Lower leg skin (tissue), 4 donors: Measurements from ENCODE around the gene ZNF444. TPM values are rescaled to one million over a fixed set of nuclear protein-coding genes. Genes with fewer than 3 reads are reported as not detected.

Source experiments
- DNase-seq, 2 donors: peaks; one replicate each; pipeline ENCODE4 v3.0.0-alpha.2; 2019; ENCODE audit warnings: low spot score in 2 of 2
- H3K4me3 ChIP-seq: fragments of 200-600 bp; sonication (generic); 2 replicates; pipeline ENCODE4 v1.5.1; 2017; ENCODE audit warnings: mild to moderate bottlenecking, low read depth; ENCODE audit not compliant: poor library complexity, severe bottlenecking
- POLR2A ChIP-seq, 2 donors: fragments of 450-650 bp; IDR thresholded peaks; one replicate each; pipeline ENCODE4 v1.6.1; 2016 to 2017; ENCODE audit warnings: antibody characterized with exemption in 2 of 2, mild to moderate bottlenecking in 1 of 2, moderate library complexity in 1 of 2
- WGBS, 2 donors: methylation state at CpG; one replicate each; pipeline ENCODE4 v1.1.5; 2018; 5-methylcytosine and 5-hydroxymethylcytosine counted together
- intact Hi-C: fragments of 100-400 bp; cut with DNase I; formaldehyde crosslinking; loops from one replicate; pipeline ENCODE4 v1.15.0; 2023; ENCODE audit warnings: low total_unique reads
- total RNA-seq, 4 donors: library from RNA; depleted of rRNA; stranded (reverse); fragments of >200 nt; gene quantifications; one replicate each; pipeline ENCODE4 v1.1.0, GENCODE V29; 2016
- TF ChIP-seq, protein P1 (sequence below), 3 donors: fragments of 450-650 bp; IDR thresholded peaks; one replicate each; pipeline ENCODE4 v1.5.1; 2016; ENCODE audit warnings: antibody characterized with exemption in 3 of 3, mild to moderate bottlenecking in 3 of 3, moderate library complexity in 2 of 3

Gene ZNF444
- total RNA-seq, 4 donors from 2014 or later, result 22.1 to 39.5 (median 30.6) TPM

DNA sequence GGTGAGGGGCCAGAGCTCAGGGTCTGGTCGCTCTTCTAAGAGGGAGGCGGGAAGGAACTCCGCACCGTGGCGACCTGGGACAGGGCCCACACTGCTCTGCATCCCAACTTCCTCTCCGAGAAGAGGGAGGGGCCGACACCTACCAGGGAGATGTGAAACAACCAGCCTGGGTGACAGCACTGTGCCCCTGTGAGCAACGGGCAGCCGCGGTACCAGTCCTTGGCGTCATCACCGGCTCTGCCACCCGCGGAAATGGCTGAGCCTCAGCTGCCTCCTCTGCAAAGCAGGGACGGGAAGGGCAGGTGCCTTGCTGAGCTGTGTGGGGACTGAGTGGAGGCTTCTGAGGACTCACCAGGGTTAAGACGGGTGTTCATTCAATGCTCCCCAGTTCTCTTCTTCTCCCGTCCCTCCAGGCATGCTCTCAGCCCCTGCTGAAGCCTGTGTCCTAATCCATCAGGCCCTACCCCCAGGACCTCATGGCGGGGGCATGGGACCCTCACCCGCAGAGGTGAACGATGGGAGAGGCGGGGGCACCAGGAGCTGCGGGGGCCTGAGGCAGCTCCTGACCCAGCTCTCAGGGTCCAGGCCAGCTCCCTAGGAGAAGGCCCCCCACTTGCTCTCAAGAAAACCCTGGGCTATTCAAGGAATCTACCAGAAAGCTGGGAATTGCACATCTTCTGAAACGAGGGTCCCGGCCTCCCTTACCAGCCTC lies 29.3 kb upstream of the ZNF444 start:
- WGBS, 2 donors, result 54 to 66% methylated on average over 24 of the region's 24 CpGs

DNA sequence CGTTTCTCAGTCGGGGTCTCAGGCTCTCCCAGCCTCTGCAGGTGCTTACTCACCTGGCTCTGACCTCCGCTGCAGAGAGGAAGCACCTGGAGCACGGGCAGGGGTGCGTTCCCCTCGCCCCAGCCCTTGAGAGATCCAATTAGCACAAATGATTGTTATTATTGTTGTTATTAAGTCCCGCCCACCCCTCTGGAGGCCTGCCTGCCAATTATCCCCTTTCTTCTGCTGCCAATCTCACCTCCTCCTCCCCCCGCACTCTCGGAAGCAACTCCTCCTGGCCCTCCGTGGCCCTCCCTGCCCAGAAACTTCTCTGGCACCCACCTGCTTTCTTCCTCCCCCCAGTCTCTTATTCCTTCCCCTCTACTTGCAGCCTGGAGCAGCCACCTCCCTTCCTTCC lies 28.8 kb upstream of the ZNF444 start:
- intact Hi-C loops, result no loop called here
- no peak overlapping the region for H3K4me3 ChIP-seq
- WGBS, 2 donors, result 45 to 47% methylated on average over 10 of the region's 10 CpGs
- no peak for TF ChIP-seq POLR2A (IDR thresholded peaks at IDR 0.05)
- TF ChIP-seq, protein P1, sequence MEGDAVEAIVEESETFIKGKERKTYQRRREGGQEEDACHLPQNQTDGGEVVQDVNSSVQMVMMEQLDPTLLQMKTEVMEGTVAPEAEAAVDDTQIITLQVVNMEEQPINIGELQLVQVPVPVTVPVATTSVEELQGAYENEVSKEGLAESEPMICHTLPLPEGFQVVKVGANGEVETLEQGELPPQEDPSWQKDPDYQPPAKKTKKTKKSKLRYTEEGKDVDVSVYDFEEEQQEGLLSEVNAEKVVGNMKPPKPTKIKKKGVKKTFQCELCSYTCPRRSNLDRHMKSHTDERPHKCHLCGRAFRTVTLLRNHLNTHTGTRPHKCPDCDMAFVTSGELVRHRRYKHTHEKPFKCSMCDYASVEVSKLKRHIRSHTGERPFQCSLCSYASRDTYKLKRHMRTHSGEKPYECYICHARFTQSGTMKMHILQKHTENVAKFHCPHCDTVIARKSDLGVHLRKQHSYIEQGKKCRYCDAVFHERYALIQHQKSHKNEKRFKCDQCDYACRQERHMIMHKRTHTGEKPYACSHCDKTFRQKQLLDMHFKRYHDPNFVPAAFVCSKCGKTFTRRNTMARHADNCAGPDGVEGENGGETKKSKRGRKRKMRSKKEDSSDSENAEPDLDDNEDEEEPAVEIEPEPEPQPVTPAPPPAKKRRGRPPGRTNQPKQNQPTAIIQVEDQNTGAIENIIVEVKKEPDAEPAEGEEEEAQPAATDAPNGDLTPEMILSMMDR (IDR thresholded peaks at IDR 0.05), result no peak
- no peak for DNase-seq

More for the DNA sequence above, 29.3 kb upstream of the ZNF444 start:
- H3K4me3 ChIP-seq, result no peak overlapping the region
- no peak for DNase-seq
- intact Hi-C loops, result no loop called here
- TF ChIP-seq POLR2A (IDR thresholded peaks at IDR 0.05), result no peak
- TF ChIP-seq, protein P1 (IDR thresholded peaks at IDR 0.05), result no peak

DNA sequence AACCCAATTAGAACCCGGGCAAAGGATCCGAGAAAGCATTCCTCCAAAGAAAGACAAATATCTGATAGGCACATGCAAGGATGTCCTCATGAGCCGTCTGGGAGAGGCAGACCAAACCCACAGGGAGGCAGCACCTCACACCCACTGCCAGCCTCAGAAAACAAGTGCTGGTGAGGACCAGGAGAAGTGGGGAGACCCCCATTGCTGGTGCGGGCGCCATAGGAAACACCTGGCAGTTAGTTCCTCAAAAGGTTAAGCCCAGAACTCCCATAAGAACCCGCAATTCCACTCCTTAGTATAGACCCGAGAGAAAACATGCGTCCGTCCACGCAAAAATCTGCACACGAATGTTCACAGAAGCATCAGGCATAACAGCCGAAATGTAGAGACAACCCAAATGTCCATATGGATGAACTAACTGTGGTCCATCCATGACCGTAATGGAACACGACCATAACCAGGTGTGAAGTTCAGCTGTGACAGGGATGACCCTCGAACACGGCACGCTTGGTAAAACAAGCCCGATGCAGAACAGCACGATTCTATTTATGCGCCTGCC lies 27.9 kb upstream of the ZNF444 start:
- no peak overlapping the region for H3K4me3 ChIP-seq
- TF ChIP-seq, protein P1 (IDR thresholded peaks at IDR 0.05), result no peak
- no peak for TF ChIP-seq POLR2A (IDR thresholded peaks at IDR 0.05)
- DNase-seq, result no peak
- intact Hi-C loops, result no loop called here
- WGBS, 2 donors, result 70 to 72% methylated on average over 20 of the region's 20 CpGs

DNA sequence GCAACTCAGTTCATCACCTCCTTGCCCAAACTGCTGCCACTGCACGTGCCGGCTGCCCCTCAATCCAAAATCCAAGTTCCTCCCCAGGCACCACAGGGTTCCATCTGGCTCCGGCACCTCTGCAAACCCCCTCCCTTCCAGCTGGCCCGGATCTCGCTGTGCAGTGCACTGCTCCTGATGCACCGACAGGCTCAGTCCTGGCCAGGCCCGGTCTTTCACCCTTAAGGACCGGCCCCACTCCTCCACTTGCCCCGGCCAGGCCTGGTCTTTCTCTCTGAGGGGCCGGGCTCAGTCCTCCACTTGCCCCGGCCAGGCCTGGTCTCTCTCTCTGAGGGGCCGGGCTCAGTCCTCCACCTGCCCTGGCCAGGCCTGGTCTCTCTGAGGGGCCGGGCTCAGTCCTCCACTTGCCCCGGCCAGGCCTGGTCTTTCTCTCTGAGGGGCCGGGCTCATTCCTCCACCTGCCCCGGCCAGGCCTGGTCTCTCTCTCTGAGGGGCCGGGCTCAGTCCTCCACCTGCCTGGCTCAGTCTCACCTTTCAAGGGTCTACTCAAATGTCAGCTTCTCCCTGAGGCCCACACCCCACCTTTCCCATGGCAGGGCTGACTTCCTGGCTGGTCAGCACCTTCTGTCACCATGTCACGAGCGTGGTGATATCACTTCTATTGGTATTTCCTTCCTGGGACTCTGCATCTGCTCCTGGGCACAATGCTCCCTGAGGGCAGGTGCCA lies 26.9 kb upstream of the ZNF444 start:
- WGBS, 2 donors, result 73 to 85% methylated on average over 19 of the region's 19 CpGs
- intact Hi-C loops, result no loop called here
- DNase-seq, result no peak
- H3K4me3 ChIP-seq, result no peak overlapping the region
- TF ChIP-seq, protein P1 (IDR thresholded peaks at IDR 0.05), result no peak
- no peak for TF ChIP-seq POLR2A (IDR thresholded peaks at IDR 0.05)

DNA sequence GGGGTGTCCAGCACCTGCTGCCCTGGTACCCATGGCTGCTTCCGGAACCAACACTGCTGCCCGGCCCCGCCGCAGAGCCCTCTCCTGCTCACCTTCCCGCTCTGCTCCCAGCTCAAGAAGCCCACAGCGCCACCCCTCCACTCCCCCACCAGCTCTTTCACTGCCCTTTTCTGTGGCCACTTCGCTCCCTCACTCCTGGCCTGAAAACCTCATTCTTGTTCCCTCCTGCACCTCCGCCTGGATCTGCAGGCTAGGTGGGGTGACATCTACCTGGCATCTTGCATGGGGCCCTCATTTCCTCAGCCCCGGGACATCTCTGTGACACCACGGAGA lies 26.3 kb upstream of the ZNF444 start:
- DNase-seq, result no peak
- WGBS, 2 donors, result 88% methylated on average over 10 of the region's 10 CpGs
- H3K4me3 ChIP-seq, result no peak overlapping the region
- intact Hi-C loops, result no loop called here
- no peak for TF ChIP-seq POLR2A (IDR thresholded peaks at IDR 0.05)
- TF ChIP-seq, protein P1 (IDR thresholded peaks at IDR 0.05), result no peak
